OCI-LY7 (cell line): ENCODE measurements around the gene ACKR2. TPM values are rescaled to one million over a fixed set of nuclear protein-coding genes. Genes with fewer than 3 reads are reported as not detected.

Source experiments
- small RNA-seq: library from RNA; depleted of rRNA; stranded (forward); fragments of <200 nt; gene quantifications from one replicate; pipeline ENCODE3, GENCODE V24; 2014
- total RNA-seq, 2 experiments: library from RNA; depleted of rRNA in 1 of 2; stranded (reverse); fragments of >200 nt in 1 of 2; shearing (Covaris generic) in 1 of 2; gene quantifications; 2 replicates each; pipeline ENCODE4 v1.2.3, GENCODE V29; 2014 to 2022

The ACKR2 gene
- total RNA-seq, 2 experiments from 2014 or later, result 2.9 TPM; not detected in 1

Small RNAs within 50 kb of the gene (small RNA-seq; reads per million reads assigned to genes)
- not detected for gene CCDC13

Other genes with a start within 250 kb of the ACKR2 start
- gene SEC22C, start 227.5 kb upstream of the ACKR2 start, total RNA-seq (2014; rRNA removed; shearing (Covaris generic)), result 30.0 and 33.0 TPM in 2 replicates
- 36.2 and 39.5 TPM in 2 replicates for gene SEC22C, start 227.5 kb upstream of the ACKR2 start, total RNA-seq (2022)
- 44.1 and 48.9 TPM in 2 replicates for gene SS18L2, start 218.6 kb upstream of the ACKR2 start, total RNA-seq (2014; rRNA removed; shearing (Covaris generic))
- gene SS18L2, start 218.6 kb upstream of the ACKR2 start, total RNA-seq (2022), result 58.1 and 66.5 TPM in 2 replicates
- gene NKTR, start 208.8 kb upstream of the ACKR2 start, total RNA-seq (2014; rRNA removed; shearing (Covaris generic)), result 85.1 and 90.2 TPM in 2 replicates
- gene NKTR, start 208.8 kb upstream of the ACKR2 start, total RNA-seq (2022), result 154 and 167 TPM in 2 replicates
- 0.05 and 0.09 TPM in 2 replicates for gene ZBTB47, start 155.7 kb upstream of the ACKR2 start, total RNA-seq (2014; rRNA removed; shearing (Covaris generic))
- gene ZBTB47, start 155.7 kb upstream of the ACKR2 start, total RNA-seq (2022), result not detected in 2 replicates
- not detected in 2 replicates for gene KLHL40, start 123.9 kb upstream of the ACKR2 start, total RNA-seq (2014; rRNA removed; shearing (Covaris generic))
- not detected in 2 replicates for gene KLHL40, start 123.9 kb upstream of the ACKR2 start, total RNA-seq (2022)
- not detected in 2 replicates for gene HHATL, start 106.6 kb upstream of the ACKR2 start, total RNA-seq (2014; rRNA removed; shearing (Covaris generic))
- gene HHATL, start 106.6 kb upstream of the ACKR2 start, total RNA-seq (2022), result not detected in 2 replicates
- 0.21 and 1.4 TPM in 2 replicates for gene CCDC13, start 36.2 kb upstream of the ACKR2 start, total RNA-seq (2014; rRNA removed; shearing (Covaris generic))
- not detected in 2 replicates for gene CCDC13, start 36.2 kb upstream of the ACKR2 start, total RNA-seq (2022)
- 57.9 and 60.4 TPM in 2 replicates for gene HIGD1A, start 5.0 kb upstream of the ACKR2 start, total RNA-seq (2014; rRNA removed; shearing (Covaris generic))
- gene HIGD1A, start 5.0 kb upstream of the ACKR2 start, total RNA-seq (2022), result 75.8 and 76.1 TPM in 2 replicates
- not detected in 2 replicates for gene CYP8B1, start 66.4 kb downstream of the ACKR2 start, total RNA-seq (2014; rRNA removed; shearing (Covaris generic))
- gene CYP8B1, start 66.4 kb downstream of the ACKR2 start, total RNA-seq (2022), result not detected in 2 replicates
- not detected in 2 replicates for gene ZNF662, start 96.7 kb downstream of the ACKR2 start, total RNA-seq (2014; rRNA removed; shearing (Covaris generic))
- gene ZNF662, start 96.7 kb downstream of the ACKR2 start, total RNA-seq (2022), result not detected in 2 replicates
- gene GASK1A, start 169.9 kb downstream of the ACKR2 start, total RNA-seq (2014; rRNA removed; shearing (Covaris generic)), result not detected in 2 replicates
- not detected in 2 replicates for gene GASK1A, start 169.9 kb downstream of the ACKR2 start, total RNA-seq (2022)